GM12873 (cell line): ENCODE measurements around the gene FRMD4A.

Source experiments
- TF ChIP-seq, protein P1 (sequence below): IDR thresholded peaks from 2 replicates; pipeline ENCODE4 v1.5.1; 2012; ENCODE audit warnings: low read depth, mild to moderate bottlenecking, moderate library complexity, low read length, control low read depth; ENCODE audit not compliant: insufficient read depth; ENCODE audit errors: missing control alignments

Gene FRMD4A

DNA sequence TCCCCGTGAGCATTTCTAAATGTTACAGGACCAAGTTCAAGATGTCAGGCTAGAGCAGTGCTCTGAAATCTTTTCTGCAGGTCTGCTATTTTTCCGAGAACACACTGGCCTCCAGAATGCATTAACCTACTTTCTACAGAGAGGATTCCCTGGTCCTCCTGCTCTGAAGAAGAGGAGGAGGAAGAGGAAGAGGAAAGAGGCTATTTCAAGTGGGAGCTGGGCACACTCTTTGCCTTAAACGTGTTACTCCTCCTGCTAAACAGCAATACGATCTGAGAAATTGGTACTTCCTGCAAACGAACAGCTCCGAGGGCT is 157.4 kb downstream of the FRMD4A start:
- TF ChIP-seq, protein P1, sequence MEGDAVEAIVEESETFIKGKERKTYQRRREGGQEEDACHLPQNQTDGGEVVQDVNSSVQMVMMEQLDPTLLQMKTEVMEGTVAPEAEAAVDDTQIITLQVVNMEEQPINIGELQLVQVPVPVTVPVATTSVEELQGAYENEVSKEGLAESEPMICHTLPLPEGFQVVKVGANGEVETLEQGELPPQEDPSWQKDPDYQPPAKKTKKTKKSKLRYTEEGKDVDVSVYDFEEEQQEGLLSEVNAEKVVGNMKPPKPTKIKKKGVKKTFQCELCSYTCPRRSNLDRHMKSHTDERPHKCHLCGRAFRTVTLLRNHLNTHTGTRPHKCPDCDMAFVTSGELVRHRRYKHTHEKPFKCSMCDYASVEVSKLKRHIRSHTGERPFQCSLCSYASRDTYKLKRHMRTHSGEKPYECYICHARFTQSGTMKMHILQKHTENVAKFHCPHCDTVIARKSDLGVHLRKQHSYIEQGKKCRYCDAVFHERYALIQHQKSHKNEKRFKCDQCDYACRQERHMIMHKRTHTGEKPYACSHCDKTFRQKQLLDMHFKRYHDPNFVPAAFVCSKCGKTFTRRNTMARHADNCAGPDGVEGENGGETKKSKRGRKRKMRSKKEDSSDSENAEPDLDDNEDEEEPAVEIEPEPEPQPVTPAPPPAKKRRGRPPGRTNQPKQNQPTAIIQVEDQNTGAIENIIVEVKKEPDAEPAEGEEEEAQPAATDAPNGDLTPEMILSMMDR, result no peak

DNA sequence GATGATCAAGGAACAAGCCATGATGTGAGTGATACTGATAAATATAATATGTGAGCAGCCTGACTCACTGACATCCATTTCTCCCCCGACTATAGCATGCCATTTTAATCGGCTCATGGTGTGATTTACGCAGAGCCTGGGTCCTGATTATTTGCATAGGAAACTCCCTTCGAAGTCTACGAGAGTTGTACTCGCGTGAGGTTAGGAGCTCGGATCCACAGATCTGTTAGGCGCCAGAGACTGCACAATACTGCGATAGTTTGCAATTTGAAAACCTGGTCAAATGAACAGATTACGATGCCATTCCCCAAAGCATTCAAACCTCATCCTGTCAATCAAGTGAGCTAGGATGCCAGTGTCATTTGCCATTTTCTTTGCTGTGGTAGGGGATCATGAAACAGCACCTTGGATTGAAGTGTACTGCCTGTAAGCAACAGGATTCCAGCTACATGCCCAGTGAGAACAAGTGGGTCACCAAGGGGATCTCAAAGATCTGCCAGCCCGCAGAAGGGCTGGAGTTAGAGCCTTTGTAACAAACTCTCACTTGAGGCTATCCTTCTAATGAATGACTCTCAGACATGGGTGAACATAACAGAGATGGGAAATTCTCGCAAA is 158.3 kb downstream of the FRMD4A start:
- TF ChIP-seq, protein P1, result no peak

DNA sequence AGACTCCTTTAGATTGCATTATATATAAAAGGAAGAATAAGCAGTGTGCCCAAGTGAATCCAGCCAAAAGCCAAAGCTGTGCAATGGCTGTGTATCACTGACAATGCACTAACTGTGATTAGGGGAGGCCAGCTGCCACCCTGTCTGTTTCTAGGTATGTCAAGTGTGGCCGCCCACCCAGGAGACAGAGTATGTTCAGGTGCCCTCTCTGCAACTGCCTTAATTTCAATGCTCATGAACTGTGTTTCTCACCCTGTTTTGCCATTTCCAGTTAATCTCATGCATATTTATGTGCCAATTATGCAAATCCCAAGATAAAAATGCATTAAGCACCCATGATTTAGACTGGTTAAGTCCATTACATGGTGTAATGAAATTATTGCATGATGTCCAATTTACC is 159.4 kb downstream of the FRMD4A start:
- TF ChIP-seq, protein P1, result no peak

GRCh38 chr10:14163377-14164086 is 167.2 kb downstream of the FRMD4A start:
- TF ChIP-seq, protein P1, result no peak

- TF ChIP-seq, protein P1, result no peak
Observed at GRCh38 chr10:14162629-14163344, 167.9 kb downstream of the FRMD4A start.

GRCh38 chr10:14162061-14162460 is 168.7 kb downstream of the FRMD4A start:
- TF ChIP-seq, protein P1, result no peak

DNA sequence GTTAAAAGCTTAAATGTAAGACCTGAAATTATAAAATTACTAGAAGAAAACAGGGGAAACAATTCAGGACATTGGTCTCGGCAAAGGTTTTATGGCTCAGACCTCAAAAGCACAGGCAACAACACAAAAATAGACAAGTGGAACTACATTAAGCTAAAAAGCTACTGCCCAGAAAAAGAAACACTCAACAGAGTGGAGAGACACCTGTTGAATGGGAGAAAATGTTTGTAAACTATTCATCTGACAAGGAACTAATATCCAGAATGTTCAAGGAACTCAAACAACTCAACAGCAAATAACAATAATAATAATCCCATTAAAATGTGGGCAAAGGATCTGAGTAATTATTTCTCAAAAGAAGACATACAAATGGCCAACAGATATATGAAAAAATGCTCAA is 170.4 kb downstream of the FRMD4A start:
- TF ChIP-seq, protein P1, result no peak
